Activated effector memory CD4-positive, alpha-beta T cell treated with anti-CD3 and anti-CD28 coated beads, Interleukin-2, amount 50 U/mL, for 16 hours (primary cell): ENCODE measurements around the gene GRAP.

Experiments used
- DNase-seq: peaks from one replicate; pipeline ENCODE4 v3.0.0-alpha.2; 2020

GRAP gene

GRCh38 chr17:19001907-19002590, 44.7 kb downstream of the GRAP start:
- DNase-seq: no peak

DNA sequence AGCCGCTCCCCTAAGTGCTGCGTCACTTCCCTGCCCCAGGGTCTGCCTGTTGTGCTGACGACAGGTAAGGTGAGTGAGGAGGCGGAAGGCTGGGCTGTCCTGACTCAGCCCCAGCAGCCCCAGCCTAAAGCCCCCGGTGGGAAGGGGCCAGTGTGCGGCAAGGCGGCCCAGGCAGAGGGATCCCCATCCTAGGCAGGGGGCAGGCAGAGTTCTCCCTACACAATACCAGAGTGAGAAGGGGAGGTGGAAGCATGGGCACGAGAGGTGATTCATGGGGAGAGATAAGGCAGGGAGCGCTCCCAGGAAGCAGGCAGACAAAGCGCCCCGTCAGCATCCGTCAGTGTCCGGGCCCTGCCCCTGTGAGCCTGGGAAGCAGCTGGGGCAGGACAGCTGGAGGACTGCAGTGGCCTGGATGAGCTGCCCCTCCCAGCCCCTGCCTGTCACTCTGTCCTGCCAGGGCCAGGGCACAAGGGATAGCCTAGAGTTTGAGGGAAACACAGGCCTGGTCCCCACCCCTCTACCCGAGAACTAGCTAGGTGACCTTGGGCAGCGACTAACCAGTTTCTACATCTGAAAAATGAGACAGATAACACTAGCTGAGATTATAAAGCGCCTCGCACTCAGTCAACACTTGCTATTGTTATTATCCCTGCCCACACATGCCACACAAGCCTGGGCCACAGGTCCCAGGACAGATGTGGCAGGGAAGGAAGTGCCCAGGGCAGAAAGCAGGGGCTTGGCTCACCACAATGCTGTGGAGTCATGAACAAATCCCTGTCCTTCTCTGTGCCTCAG, 46.0 kb downstream of the GRAP start:
- DNase-seq: no peak

DNA sequence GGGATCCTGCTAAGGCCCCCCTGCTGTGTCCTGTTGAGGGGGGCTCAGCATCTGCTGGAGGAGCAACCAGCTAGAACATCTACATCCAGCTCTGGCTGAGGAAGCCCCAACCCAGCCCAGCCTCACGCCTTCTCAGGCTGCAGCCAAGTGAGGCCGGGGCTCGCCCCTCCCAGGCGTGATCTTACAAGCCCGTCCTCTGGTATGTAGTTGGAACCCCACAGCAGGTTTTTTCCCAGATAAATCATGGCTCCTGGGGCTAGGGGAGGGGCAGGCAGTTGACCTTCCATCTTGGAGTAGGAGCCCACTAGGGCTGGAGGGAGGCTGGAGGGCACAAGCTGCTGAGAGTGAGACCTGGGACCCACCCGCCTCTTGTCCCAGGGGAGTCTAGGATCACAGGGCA, 46.8 kb downstream of the GRAP start:
- DNase-seq: no peak

GRCh38 chr17:18999394-18999793, 47.4 kb downstream of the GRAP start:
- DNase-seq: no peak

DNA sequence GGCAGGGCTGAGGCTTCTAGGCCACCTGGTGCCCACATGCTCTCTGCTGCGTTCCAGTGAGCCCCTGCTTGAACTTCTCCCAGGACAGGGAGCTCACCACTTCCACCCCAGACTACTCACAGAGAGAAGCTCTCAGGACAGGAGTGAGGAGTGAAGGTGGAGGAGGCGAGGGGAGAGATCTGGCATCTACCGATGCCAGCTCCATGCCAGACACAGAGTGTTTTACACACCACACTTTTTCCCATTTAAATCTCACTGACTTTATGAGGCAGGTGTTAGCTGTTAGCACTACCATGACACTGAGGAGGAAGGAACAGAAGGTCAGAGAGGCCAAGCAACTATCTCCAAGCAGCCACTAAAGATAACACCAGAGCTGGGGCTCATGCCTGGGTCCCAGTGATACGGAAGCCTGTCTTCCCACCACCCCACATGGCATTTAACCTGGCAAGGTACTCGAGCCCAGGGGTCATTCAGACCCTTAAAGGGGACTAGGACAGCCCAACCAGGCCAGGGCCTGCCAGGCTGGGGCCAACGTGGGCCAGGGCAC, 49.0 kb downstream of the GRAP start:
- no peak for DNase-seq

DNA sequence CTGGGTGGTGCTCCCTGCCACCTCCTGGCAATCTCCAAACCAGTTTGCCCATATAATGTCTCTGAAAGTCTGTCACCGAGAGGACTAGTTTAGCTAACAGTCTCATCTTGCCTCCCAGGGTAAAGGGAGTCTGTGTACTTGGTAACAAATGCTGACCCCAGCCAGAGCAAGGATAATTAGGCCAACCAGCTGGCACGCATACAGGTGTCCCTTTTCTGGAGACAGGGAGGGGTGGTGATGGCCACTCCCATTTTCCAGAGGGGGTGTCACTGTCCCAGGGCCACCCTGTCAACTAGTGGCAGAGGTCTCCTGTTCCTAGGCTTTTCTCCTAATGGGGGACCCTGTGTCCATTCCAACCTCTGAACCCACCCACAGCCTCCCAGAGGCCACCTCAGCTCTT, 50.3 kb downstream of the GRAP start:
- no peak for DNase-seq

DNA sequence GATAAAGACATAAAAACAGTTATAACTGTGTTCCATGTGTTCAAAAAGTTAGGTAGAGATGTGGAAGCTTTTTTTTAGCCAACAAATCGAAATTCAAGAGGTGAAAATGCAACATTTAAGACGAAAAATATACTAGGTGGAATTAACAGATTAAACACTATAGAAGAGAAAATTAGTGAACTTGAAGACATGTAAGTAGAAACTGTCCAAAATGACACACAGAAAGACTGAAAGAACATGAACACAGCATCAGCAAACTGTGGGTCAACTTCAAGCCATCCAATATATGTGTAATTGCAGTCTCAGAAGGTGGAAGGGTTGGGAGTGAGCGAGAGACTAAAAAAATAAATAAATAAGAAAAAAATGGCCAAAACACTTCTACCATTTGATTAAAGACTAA, 51.5 kb downstream of the GRAP start:
- DNase-seq: no peak

DNA sequence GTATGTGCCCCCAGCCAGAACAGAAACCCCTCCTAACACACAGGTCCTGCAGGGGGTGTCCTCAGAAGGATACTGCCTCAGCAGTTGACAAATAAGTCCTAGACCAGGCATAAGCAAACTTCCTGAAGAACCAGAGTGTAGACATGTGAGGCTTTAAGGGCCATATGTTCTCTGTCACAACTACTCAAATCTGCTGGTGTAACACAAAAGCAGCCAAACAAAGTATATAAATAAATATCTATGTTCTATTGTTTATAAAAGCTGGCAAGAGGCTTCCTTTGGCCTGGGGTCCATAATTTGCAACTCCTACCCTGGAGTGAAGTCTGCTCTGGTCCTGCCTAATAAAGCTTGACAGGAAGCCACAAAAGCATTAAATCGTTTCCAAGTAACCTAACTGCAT, 52.1 kb downstream of the GRAP start:
- no peak for DNase-seq

DNA sequence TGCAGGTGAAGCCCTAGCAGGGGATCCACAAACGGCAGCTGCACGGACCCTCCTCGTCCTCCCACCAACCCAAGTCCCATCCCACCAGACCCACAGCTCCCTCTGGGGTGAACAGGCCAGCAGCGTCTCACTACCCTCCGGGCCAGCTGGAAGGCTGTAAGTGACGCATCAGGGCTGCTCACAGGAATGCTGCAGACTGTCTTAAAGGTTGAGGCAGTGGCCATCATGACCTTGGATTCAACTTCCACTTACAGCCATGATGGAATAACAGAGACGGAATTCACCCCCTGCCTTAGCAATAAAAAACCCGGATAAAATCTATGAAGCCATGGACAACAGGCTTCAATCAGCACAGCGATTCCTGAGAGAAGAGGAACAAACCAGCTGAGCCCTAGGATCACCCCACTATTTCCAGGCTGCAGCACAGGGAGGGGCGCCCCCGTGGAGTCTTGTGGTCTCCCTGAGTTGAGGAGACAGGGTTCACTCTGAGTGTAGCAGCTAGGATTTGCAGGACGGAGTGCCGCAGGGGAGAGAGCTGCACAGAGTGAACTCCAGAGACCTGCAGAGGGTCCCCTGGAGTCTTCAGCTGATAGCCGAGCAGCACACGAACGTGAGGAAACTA, 52.7 kb downstream of the GRAP start:
- DNase-seq: no peak

GRCh38 chr17:18992454-18993130, 54.2 kb downstream of the GRAP start:
- DNase-seq: no peak

GRCh38 chr17:18991531-18992315, 55.0 kb downstream of the GRAP start:
- no peak for DNase-seq

DNA sequence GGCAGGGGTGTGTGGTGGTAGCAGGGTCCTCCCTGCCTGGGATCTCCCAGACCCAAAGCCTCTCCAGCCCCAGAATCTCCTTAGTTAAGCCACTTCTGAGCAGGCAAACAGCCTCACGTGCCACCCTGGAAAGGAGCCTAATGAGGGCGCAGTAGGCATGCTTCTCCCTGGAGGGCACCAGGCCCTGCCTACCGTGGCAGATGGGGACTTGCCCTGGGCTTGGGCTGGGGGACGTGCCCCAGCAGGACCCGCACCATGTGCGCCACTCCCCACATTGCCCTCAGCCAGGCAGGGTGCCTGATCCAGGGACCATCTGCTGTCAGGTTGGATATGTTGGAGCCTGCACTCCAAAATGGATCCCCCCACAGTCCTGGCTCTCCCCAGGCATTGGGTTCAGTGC, 56.4 kb downstream of the GRAP start:
- no peak for DNase-seq

DNA sequence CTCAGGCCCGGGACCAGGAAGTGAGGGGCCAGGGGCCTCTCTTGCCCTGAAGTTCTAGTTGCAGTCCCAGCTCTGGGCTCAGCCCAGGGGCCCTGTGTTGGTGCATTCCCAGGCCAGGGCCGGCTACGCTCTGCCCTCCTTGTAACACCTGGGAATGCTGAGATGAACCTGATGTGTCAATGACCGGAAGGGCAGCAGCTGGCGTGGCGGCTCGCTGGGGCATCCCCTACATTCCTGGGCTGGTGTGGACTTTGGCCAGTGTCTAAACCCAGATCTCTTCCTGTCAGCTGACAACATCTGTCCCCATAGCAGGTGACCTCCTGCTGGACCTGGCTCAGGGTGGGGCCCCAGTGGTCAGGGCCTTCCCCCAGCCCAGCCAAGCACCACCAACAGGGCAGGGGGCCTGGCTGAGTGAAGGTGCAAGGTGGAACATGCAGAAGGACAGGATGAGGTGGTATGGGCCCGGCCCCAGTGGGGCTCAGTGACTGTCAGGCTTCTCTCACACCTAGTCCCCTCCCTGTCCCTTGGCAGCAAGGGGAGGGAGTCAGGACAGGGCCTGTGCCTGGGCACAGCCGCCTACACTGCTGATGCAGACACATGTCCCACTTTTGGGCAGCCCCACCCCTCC, 58.1 kb downstream of the GRAP start:
- DNase-seq: no peak

DNA sequence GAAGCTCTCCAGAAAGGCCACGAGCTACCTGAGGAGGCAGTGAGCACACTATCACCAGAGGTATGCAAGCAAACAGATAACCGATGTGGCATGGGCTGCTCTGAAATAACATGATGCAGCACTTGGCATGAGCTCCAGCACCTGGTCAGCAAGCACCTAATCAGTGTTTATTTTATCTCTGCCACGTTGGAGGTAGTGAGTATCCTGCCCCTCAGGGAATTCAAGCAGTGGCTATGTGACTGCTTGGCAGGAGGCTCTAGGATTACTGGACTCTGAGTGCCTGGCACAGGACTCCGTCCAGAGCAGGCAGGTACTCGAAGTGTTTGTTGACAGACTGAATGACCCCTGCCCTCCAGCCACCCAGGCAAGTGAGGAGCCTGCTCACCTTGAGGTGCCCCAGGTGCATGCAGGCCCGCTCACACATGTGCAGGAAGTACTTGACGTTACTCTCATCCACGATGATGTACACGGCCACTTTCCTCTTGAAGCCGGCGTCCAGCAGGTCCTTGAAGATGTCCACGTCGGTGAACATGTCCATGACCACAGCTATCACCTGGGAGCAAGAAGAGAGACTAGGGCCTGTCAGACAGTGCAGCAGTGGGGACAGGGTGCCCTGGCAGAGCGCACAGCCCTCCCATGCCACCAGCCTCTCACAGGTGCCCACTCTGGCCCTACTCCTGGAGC, 58.8 kb downstream of the GRAP start:
- no peak for DNase-seq

- no peak for DNase-seq
Observed at GRCh38 chr17:18987230-18987610, 59.5 kb downstream of the GRAP start.

DNA sequence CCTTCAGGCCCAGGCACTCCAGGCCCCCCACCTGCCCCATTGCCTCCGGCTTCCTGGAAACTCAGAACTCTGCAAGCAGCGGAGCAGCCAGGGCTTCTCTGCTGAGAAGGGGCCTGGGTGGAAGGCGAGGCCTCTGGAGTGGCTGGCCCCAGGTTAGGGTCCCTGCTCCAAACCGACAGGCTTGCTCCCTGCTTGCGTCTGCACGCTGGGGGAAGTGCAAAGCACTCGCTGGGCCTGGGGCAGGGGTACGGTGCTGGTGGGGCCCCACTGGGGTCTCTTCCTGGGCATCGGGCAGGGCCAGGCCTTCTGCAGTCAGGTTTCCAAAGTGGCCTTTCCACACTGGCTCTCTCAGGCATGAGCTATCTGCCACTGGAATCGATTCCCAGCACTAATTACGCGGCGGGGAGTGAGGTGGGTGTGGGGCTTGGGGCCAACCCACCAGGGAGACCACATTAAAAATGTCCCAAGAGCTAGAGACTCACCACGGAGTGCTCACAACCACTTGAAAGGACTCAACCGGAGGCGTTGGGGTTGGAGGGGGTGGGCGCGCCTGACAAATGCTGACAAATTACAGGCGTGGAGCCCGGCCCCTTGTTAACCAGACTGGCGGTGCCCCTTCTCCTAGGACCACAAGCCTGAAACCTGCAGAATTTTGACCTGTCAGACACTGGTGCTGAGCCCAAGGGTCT, 60.1 kb downstream of the GRAP start:
- DNase-seq: no peak

DNA sequence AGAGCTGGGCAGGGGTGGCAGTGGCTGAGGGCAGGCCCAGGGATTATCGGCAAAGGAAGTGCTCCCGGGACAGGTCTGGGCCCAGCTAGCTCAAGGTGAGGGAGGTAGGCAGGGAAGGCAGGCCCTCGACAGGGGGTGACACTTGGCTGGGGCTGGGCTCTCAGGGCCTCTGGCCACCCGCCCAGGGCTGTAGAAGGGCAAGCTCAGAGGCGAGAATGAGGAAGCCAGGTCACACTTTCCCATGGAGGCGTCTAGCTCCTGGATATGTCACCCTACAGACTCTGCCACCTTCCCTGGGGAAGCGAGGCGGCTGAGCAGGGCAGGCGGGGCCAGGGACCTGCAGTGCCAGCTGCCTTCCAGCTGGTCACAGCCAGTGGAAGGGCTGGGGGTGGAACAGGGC, 61.3 kb downstream of the GRAP start:
- DNase-seq: no peak

DNA sequence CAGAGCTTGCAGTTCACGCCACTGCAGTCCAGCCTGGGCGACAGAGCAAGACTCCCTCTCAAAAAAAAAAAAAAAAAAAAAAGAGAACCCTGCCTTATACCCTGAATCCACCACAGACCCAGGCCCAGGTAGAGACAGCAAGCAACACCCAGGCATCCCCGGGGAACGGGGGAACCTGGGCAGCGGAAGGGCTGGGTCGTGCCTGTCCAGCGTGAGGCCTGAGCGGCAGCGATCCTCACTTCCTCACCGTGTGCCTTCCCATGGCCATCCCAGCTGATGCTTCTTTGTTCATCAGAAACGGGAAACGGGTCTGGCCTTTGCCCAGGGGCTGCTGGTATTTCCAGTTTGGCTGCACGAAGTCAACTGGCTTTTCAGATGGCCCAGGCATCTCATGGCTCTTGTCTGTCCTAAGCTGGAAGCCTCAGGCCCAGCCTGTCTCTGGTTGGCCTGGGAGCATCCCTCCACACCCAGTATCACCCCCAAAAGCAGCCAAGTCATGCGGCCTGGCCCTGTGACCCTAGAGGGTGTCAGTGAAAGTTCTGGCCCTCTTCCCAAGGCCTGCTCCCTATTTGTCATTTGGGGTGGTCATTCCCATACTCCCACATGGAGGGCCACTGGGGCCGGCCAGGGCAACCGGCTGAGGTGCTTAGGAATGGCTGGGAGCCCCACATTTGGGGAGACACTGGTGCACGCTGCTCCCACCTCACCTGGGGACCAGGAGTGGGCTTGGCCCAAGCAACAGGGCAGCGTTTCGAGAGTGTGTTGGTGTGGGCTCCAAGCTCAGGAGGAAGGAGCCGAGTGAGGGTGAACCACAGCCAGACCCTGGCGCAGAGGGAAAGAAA, 62.3 kb downstream of the GRAP start:
- DNase-seq: no peak

DNA sequence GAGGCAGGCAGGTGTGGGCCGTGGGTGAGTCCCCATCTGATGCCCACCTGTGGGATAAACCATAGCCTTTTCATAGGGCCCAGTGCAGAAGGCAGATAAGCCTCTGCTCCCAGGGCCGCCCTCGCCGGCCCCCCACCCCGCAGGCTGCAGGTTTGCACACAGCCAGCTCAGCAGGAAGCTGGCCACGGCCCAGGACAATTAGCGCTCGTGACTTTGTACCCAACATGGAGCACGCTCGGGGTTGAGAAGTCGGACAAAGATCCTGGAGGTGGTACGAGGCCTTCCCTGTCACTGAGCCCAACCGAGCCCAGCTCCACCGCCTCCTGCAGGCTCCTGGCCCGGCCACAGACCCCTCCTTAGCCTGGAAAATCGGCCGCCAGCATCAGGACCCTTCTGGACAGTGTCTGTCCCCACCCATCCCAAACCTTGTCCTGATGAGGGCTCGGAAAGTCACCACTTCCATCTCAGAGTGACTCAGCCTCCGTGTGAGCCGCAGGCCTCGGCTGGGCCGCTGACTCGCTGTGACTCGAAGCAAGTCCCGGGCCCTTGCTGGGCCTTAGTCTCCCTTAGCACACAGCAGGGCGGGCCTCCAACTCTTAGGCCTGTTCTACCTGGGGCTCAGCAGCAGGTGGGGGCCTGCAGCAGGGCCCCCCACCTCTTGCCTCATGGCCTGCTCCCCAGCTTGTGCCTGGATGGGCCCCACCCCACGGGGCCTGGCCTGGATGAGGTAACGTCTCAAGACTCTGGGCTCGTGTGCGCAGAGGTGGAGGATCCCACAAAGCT, 64.9 kb downstream of the GRAP start:
- DNase-seq: no peak
